GM19468 (cell line): ENCODE measurements around the gene IL1RL2.

Source experiments
- ATAC-seq: cut with Tn5 transposase; IDR thresholded peaks from one replicate; pipeline ENCODE4 v1.9.1; 2021; ENCODE audit warnings: mild to moderate bottlenecking, moderate library complexity, moderate number of reproducible peaks; ENCODE audit not compliant: unreplicated experiment; ENCODE audit errors: extremely low read depth

IL1RL2 gene

DNA sequence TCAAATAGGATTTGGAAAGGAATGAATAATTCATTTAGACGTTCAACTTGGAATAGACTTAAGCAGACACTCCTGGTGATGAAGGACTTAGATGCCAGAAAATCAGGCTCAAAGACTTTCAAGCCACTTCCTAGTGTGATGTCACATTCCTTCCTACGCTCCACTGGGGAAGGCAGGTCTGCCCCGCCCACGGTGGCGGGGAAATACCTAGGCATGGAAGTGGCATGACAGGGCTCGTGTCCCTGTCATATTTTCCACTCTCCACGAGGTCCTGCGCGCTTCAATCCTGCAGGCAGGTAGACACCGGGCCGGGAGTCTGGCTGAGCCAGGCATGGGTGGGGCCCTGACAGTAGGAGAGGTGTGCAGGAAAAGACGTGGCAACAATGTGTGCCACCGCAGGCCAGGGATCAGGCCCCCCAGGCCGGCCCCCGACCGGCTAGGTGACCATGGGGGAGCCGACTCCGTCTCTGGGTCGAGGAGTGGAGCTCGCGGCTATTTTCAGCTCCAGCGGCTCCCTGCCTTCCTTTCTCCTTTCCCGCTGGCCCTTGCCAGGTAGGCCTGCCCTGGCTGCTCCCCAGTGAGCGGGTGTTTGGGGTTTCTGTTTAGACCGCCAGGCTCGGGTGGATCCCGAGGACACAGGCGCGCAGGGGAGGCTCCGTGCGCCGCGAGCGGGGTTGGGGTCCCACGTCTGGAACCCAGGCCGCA is at the start of gene IL1RL2:
TSS of gene IL1RL2 (plus strand) at position 233 of the 705 bp plus-strand sequence. CDS start 845 bp downstream, outside the sequence.
- no peak for ATAC-seq

GRCh38 chr2:102137138-102137537 is 49.7 kb upstream of the IL1RL2 start:
- no peak for ATAC-seq

DNA sequence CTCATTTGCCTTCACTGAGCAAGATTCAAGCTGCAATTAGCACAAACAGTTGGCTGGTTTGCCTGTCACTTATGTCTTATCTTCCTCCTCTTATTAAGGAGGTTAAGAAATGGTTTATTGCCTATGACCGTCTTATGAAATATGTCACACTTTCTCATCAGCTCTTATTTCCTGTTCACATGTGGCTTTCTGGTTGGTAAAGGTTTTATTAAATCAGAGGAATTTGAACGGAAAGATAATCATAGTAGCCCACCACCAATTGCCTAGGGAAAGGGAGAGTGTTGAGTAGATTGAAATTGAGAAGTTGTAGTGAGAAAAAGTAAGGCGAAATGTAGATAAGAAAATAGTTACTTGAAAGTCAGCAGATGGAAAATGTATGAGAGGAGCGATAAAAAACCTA is 48.5 kb upstream of the IL1RL2 start:
- no peak for ATAC-seq

GRCh38 chr2:102139851-102140250 is 47.0 kb upstream of the IL1RL2 start:
- no peak for ATAC-seq

- ATAC-seq: no peak
Measured at GRCh38 chr2:102140377-102140776, 46.4 kb upstream of the IL1RL2 start.

- ATAC-seq: no peak
Measured at GRCh38 chr2:102141011-102141943, 45.5 kb upstream of the IL1RL2 start.

DNA sequence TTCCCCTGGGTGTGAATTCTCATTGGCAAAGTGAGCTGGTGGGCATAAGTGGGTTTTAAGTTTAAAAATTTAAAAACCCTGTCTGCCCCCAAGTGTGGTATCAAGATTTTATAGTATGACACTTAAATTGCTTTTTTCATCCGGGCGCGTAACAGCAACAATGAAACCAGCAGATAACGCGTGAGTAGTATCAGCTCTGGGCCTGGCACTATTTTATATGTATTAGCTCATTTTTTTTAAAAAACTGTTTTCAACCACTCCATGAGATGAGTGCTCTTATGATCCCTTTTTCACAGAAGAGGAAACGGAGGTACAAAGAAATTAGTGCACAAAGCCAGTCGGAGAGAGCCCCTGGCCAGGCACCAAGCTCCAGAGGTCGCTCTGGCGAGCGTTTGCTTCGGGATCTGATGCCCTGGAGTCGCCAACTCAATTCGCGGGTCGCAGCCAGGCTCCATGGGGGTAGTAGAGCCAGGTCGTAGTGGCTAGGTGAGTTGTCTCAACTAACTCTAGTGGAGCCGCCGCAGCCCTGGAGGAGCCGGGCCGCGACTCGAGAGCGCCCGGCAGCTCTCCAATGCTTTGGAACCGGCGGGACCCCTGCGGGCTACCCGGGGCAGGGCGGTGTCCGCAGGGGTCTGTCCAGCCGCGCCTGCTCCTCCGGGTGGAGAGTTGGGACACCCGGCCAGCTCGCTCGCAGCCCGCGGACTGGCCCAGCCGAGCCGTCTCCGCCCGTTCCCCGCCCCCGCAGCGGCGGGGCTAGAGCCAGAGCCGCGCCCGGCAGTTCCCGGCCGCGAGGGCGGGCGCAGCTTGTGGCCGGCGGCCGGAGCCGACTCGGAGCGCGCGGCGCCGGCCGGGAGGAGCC is 44.6 kb upstream of the IL1RL2 start, which contains the start of gene IL1R1:
TSS of gene IL1R1 (plus strand) at position 777 of the 859 bp plus-strand sequence. CDS start 14,979 bp downstream, outside the sequence.
- ATAC-seq: no peak

- no peak for ATAC-seq
Measured at GRCh38 chr2:102142829-102143449, 43.9 kb upstream of the IL1RL2 start.

DNA sequence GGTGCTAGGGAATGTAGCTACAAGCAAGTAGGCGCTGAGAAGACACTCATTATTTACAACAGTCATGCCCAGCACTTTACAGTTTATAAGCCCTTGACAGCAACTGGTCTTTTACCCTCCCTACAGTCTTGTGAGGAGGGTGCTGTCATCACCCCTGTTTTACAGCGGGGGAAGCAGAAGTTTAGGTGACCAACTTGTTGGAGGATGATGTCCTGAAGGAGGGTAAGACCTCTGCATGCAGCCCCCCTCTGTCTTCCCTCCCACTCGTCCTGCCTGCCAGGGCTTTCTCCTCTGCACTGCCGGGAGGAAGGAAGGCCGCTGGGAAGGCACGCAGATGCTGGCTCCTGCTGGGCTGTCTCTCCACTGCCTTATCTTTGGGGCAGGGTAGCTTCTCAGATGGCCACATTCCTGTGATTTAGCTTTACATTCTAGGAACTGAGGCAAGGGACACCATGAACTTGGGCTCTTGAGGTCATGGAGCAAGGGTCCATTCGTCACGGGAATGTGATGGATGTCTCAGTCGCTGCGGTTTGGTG is 43.3 kb upstream of the IL1RL2 start:
- ATAC-seq: no peak

GRCh38 chr2:102144128-102144527 is 42.7 kb upstream of the IL1RL2 start:
- no peak for ATAC-seq

GRCh38 chr2:102145107-102145506 is 41.7 kb upstream of the IL1RL2 start:
- ATAC-seq: no peak

GRCh38 chr2:102145934-102146333 is 40.9 kb upstream of the IL1RL2 start:
- no peak for ATAC-seq

GRCh38 chr2:102147935-102148334 is 38.9 kb upstream of the IL1RL2 start:
- no peak for ATAC-seq

GRCh38 chr2:102149243-102149642 is 37.6 kb upstream of the IL1RL2 start:
- no peak for ATAC-seq

- ATAC-seq: no peak
Measured at GRCh38 chr2:102149644-102150455, 37.0 kb upstream of the IL1RL2 start.

DNA sequence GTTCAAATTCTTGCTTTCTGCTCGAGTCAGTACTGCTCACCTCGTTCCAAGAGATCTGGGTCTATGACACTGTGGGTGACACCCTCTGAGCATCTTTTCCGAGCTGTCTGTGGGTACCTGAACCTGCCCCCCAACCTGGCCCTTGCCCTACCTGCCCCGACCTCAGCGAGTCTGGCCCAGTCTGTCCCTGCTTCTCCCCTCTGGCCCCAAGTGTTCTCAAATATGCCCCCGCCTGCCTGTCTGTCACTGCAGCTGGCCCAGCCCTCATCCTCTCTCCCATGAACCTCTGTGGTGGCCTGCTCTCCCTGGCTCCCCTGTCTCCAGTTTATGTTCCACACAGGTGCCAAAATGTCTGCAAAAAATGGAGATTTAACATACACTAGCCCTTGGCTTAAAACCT is 32.5 kb upstream of the IL1RL2 start:
- no peak for ATAC-seq

- ATAC-seq: no peak
Measured at GRCh38 chr2:102154946-102155702, 31.7 kb upstream of the IL1RL2 start.
